ENCODE measurements around the gene HNRNPDL. TPM values are rescaled to one million over a fixed set of nuclear protein-coding genes. Genes with fewer than 3 reads are reported as not detected.

HNRNPDL gene
- total and polyA plus RNA-seq, 2 of the 4 experiments (the other 2 are of a cell fraction) = 52.9 to 276 TPM

GRCh38 chr4:82373816-82374625, 56.2 kb downstream of the HNRNPDL start, which contains the start of gene HNRNPD (continued):
- TF ChIP-seq MXI1 (IDR thresholded peaks at IDR 0.05; ENCODE audit: borderline replicate concordance, low read depth, low read length) (peak; percentile 60), MAFK (IDR thresholded peaks at IDR 0.05; ENCODE audit: low read depth, low read length) (no peak)

- intact Hi-C loops (cut with micrococcal nuclease) = no loop called here
- DNase-seq (no peak), ATAC-seq (ENCODE audit: low read depth) (peak; percentile 13)
- dilution Hi-C loops (cut with HindIII; ENCODE audit: low sequenced_read_pairs, unreplicated experiment) = no loop called here
- Histone ChIP-seq H4K8ac (ENCODE audit: low read depth in 2 of 2, low read length in 2 of 2) (peak overlapping the region; percentile 77 to 85), H3K18ac (ENCODE audit: low read depth, low read length) (peak overlapping the region; percentile 45; the same call in 1 of the 2 replicates), H3K9me3 (ENCODE audit: control insufficient read depth, insufficient read depth, low read length) (no peaks in the 10 kb centered on the region), H3K36me3 (ENCODE audit: control insufficient read depth, insufficient read depth, low read length) (peaks cover 3% of the 10 kb centered on the region; the same call in 1 of the 2 replicates), H4K20me1 (ENCODE audit: insufficient read depth, low read length) (peaks cover 52% of the 10 kb centered on the region), H3K14ac (replicated peaks; ENCODE audit: low read depth, low read length) (peak overlapping the region; percentile 89), H3K27ac (ENCODE audit: insufficient read depth, low read length) (peak overlapping the region; percentile 92), H4K91ac (ENCODE audit: insufficient read depth, low read depth, low read length) (peak overlapping the region; percentile 84), H2BK15ac (ENCODE audit: low read depth, low read length) (no peak overlapping the region; the same call in 2 of the 3 replicates), H3K4me1 (ENCODE audit: control insufficient read depth, insufficient read depth, low read length) (no peaks in the 10 kb centered on the region), H2BK20ac (ENCODE audit: low read depth, low read length) (no peak overlapping the region), H2BK120ac (ENCODE audit: low read depth, low read length) (0 out of 2 replicates have a peak overlapping the region, but pooled peaks have one; percentile 7), H3K27me3 (ENCODE audit: control insufficient read depth, insufficient read depth, low read length) (no peaks in the 10 kb centered on the region), H3K79me1 (ENCODE audit: low read depth in 1 of 2, low read length in 2 of 2) (peaks cover 8 to 32% of the 10 kb centered on the region in 2 experiments), H3K4me2 (ENCODE audit: low read depth, low read length) (peak overlapping the region; percentile 94), H3K9ac (ENCODE audit: low read depth, low read length) (peak overlapping the region; percentile 96), H2AK5ac (ENCODE audit: low read depth, low read length) (peak overlapping the region; percentile 90), H3K4ac (ENCODE audit: low read depth, low read length) (peak overlapping the region; percentile 89), H3K4me3 (ENCODE audit: insufficient read depth, low read depth, low read length) (peak overlapping the region; percentile 83), H3K23ac (ENCODE audit: low read depth, low read length) (peak overlapping the region; percentile 74), H2AFZ (replicated peaks; ENCODE audit: low read length, poor library complexity) (peak overlapping the region; percentile 94), H2BK5ac (ENCODE audit: low read depth, low read length, poor library complexity, severe bottlenecking) (peak overlapping the region; percentile 92), H3K9me1 (ENCODE audit: insufficient read depth, low read length) (peaks cover 4% of the 10 kb centered on the region; the same call in 1 of the 2 replicates), H4K5ac (ENCODE audit: low read depth, low read length) (peak overlapping the region; percentile 59; the same call in 1 of the 2 replicates), H3K56ac (ENCODE audit: extremely low read depth, insufficient read depth, low read length) (peak overlapping the region; percentile 84), H2AK9ac (replicated peaks; ENCODE audit: low read depth, low read length, poor library complexity) (peak overlapping the region; percentile 98)
- BruUV-seq (replicated peaks) = TSS peak; percentile 25
- WGBS, 2 experiments (ENCODE audit: extremely low coverage in 2 of 2, insufficient read length in 1 of 2) = 1% methylated on average over 22 of the region's 50 CpGs; no CpG with 5 or more reads in 1 of the 2 experiments
- in situ Hi-C loops (cut with MboI; ENCODE audit: low sequenced_read_pairs) = no loop called here
- POLR2A ChIA-PET (ENCODE audit: unreplicated experiment) = no interaction called here
- peak; percentile 60; the same call in 1 of the 2 replicates for TF ChIP-seq POLR2A (IDR thresholded peaks at IDR 0.05; ENCODE audit: low read depth, low read length)
- TF ChIP-seq MAZ (IDR thresholded peaks at IDR 0.05; ENCODE audit: borderline replicate concordance, low read depth, low read length) = no peak
- CTCF ChIA-PET = no interaction called here
These were observed 56.8 kb downstream of the HNRNPDL start for GRCh38 chr4:82373486-82373815.

Small RNA genes lying within 50 kb of the gene (microRNA-seq; reads per million reads assigned to microRNA genes)
- not detected for gene RF00150 (ENCODE audit: insufficient read depth, insufficient read length)

Small RNA genes lying within 50 kb of the gene (small RNA-seq; reads per million reads assigned to genes)
- gene RF00150 = 0 reads per million in 5 experiments

Other genes with a start within 250 kb of the HNRNPDL start
- gene HNRNPD, start 56.5 kb downstream of the HNRNPDL start, total RNA-seq (2012; rRNA removed) = 9.7 and 26.1 TPM in 2 replicates
- 118 and 142 TPM in 2 replicates for gene HNRNPD, start 56.5 kb downstream of the HNRNPDL start, polyA plus RNA-seq (2012; rRNA removed)
- gene ENOPH1, start 128 bp upstream of the HNRNPDL start, total RNA-seq (2012; rRNA removed) = 36.0 and 51.7 TPM in 2 replicates
- 12.3 and 18.0 TPM in 2 replicates for gene ENOPH1, start 128 bp upstream of the HNRNPDL start, polyA plus RNA-seq (2012; rRNA removed)
- gene TMEM150C, start 131.5 kb upstream of the HNRNPDL start, total RNA-seq (2012; rRNA removed) = under 0.01 and 0.36 TPM in 2 replicates
- gene TMEM150C, start 131.5 kb upstream of the HNRNPDL start, polyA plus RNA-seq (2012; rRNA removed) = 0.09 and 0.10 TPM in 2 replicates

Data from IMR-90 (cell line).